Stimulated activated memory B cell treated with anti-CD40 and anti-IgM and Interleukin-4, amounts not matched to agents 10 μg/mL and 1 μg/mL and 100 μg/mL, for 72 hours (primary cell): ENCODE results near the gene LDLRAD4.
A peak's percentile ranks its signal among the peaks of the same experiment; 100 is the strongest.

Experiments used
- ATAC-seq: fragments of 150-1000 bp; cut with Tn5 transposase; 2 replicates; pipeline ENCODE4 v1.10.0; 2021
- H3K27ac Mint-ChIP-seq: one replicate; pipeline ENCODE4 v1.8.0; 2022; ENCODE audit warnings: mild to moderate bottlenecking, mixed read lengths
- H3K27me3 Mint-ChIP-seq: one replicate; pipeline ENCODE4 v1.8.0; 2022; ENCODE audit warnings: mixed read lengths
- H3K36me3 Mint-ChIP-seq: one replicate; pipeline ENCODE4 v1.8.0; 2022; ENCODE audit warnings: mixed read lengths
- H3K4me1 Mint-ChIP-seq: one replicate; pipeline ENCODE4 v1.8.0; 2022; ENCODE audit warnings: mixed read lengths
- H3K4me3 Mint-ChIP-seq: one replicate; pipeline ENCODE4 v1.8.0; 2022; ENCODE audit warnings: mild to moderate bottlenecking, moderate library complexity, mixed read lengths
- H3K9me3 Mint-ChIP-seq: one replicate; pipeline ENCODE4 v1.8.0; 2022; ENCODE audit warnings: mixed read lengths

LDLRAD4 gene

GRCh38 chr18:13232086-13232917 is 13.7 kb downstream of the LDLRAD4 start:
- no peak overlapping the region for H3K27ac Mint-ChIP-seq
- no peaks in the 10 kb centered on the region for H3K36me3 Mint-ChIP-seq

DNA sequence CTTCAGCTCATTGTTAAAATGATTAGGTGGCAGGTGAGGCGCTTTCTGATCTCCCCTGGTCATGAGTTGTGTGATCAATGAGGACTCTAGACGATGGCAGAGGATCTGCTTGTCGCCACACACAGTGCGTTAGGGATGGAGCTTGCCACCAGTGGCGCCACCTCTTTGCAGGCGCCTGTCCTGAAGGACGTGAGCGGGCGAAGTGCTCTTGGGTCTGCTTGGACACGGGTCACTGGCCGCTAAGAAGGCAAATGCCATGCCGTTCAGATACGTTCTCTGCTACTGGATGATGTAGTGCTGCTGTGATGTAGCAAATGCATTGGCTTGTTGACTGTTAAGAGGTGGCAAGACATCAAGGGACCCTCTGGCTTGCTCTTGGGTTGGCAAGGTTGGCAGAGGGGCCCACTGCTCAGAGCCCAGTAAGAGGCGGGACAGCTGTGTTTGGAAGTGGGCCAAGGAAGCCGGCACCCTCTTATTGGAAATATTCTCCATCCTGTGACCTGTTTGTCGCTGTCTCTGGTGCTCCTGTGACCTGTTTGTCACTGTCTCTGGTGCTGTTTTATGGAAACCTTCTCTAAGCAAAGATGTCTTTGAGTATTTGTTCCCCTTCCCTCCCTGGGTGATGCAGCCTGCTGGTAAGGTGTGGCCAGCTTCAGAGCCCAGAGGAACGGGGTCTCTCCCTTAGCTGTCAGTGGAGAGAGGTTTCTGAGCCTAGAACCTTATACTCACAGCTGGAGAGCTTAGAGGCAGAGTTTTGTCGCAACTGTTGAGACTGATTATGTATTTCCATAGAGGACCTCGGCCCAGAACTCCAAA is 14.6 kb downstream of the LDLRAD4 start:
- H3K27ac Mint-ChIP-seq = no peak overlapping the region
- peaks cover 11% of the 10 kb centered on the region for H3K27me3 Mint-ChIP-seq
- H3K4me1 Mint-ChIP-seq = no peaks in the 10 kb centered on the region
- ATAC-seq = no peak
- H3K9me3 Mint-ChIP-seq = no peaks in the 10 kb centered on the region
- H3K36me3 Mint-ChIP-seq = no peaks in the 10 kb centered on the region
- no peak overlapping the region for H3K4me3 Mint-ChIP-seq

More at GRCh38 chr18:13232086-13232917, 13.7 kb downstream of the LDLRAD4 start:
- Mint-ChIP-seq H3K27me3 (peaks cover 11% of the 10 kb centered on the region), H3K4me3 (no peak overlapping the region), H3K9me3 (no peaks in the 10 kb centered on the region), H3K4me1 (no peaks in the 10 kb centered on the region)
- ATAC-seq = no peak

DNA sequence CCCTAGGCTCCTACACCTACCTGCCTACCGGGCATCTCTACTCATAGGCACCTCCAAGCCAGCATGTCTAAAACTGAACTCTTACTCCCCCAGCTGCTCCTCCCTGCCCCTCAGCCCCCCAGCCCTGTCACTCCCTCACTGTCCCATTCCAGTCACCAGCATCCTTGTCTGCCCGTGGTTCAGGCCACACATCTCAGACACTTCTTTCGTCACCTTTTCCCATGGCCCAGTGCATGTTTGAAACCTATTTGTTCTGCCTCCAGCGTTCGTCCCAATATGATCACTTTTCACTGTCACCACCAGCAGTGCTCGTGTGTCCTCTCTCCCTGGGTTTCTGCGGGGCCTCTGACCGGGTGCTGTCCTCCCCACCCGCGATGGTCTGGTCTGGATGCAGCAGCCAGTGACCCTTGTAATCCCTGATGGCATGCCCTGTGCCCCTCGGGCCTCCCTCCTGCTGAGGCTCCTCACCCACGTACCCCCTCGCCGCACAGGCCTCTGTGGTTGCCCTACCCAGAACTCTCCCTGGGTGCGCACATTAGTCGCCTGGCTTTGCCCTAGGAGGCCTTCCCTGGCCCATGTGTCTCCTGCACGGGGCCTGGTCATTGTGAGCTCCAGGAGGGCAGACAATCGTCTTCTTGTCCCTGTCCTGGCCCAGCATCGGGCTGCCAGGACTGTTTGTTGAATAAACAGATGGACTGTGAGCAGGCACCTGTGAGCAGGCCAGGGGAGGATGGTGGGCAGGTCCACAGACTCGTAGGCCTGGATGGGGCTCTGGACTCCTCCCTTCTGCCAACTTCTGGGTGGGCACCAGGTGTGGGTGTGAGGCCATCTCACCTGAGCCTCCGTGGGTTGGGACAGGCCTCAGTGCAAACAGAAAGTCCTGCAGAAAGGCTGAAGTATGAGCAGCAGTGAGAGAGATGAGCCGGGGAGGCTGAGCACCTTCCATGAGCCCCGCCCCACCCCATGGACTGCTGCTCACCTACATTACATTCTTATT is 15.5 kb downstream of the LDLRAD4 start:
- peak; percentile 9 for ATAC-seq
- H3K27ac Mint-ChIP-seq = no peak overlapping the region
- H3K36me3 Mint-ChIP-seq = no peaks in the 10 kb centered on the region
- H3K4me1 Mint-ChIP-seq = no peaks in the 10 kb centered on the region
- H3K9me3 Mint-ChIP-seq = no peaks in the 10 kb centered on the region
- H3K27me3 Mint-ChIP-seq = peaks cover 11% of the 10 kb centered on the region
- no peak overlapping the region for H3K4me3 Mint-ChIP-seq

GRCh38 chr18:13235421-13235831 is 16.9 kb downstream of the LDLRAD4 start:
- no peak overlapping the region for H3K4me3 Mint-ChIP-seq
- H3K36me3 Mint-ChIP-seq = no peaks in the 10 kb centered on the region
- no peak overlapping the region for H3K27ac Mint-ChIP-seq
- no peaks in the 10 kb centered on the region for H3K4me1 Mint-ChIP-seq
- no peak for ATAC-seq
- H3K27me3 Mint-ChIP-seq = peaks cover 11% of the 10 kb centered on the region
- no peaks in the 10 kb centered on the region for H3K9me3 Mint-ChIP-seq

DNA sequence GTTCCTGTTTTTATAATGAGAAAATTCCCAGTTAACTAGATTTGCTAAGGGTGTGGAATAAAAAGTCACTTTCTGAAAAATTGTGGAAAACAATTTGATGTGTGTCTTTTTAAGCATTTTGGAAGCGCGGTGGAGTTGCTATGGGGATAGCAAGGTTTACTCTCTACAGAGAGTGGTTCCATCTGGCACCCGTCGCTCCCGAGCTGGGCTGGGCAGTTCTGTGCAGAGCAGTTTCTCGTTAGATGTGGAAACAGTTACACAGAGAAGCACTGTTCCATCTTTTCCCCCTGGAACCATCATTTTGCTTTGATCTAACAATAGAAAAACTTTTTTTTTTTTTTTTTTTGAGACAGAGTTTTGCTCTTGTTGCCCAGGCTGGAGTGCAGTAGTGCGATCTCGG is 17.4 kb downstream of the LDLRAD4 start:
- ATAC-seq = no peak
- no peaks in the 10 kb centered on the region for H3K36me3 Mint-ChIP-seq
- H3K4me3 Mint-ChIP-seq = no peak overlapping the region
- peaks cover 11% of the 10 kb centered on the region for H3K27me3 Mint-ChIP-seq
- H3K9me3 Mint-ChIP-seq = no peaks in the 10 kb centered on the region
- no peaks in the 10 kb centered on the region for H3K4me1 Mint-ChIP-seq
- H3K27ac Mint-ChIP-seq = no peak overlapping the region

DNA sequence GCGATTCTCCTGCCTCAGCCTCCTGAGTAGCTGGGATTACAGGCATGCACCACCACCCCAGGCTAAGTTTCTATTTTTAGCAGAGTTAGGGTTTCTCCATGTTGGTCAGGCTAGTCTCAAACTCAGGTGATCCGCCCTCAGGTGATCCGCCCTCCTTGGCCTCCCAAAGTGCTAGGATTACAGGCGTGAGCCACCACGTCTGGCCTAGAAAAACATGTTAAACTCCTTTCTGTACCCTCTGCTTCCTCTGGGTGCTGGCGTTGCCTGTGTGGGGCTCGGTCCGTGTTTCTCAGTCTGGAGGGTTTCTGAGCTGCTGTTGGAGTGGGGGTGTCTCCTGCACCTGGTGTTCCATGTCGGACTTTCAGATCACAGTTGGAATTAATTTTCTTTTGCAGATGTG is 17.9 kb downstream of the LDLRAD4 start:
- Mint-ChIP-seq H3K4me3 (no peak overlapping the region), H3K4me1 (no peaks in the 10 kb centered on the region), H3K27me3 (peaks cover 11% of the 10 kb centered on the region), H3K27ac (no peak overlapping the region), H3K9me3 (no peaks in the 10 kb centered on the region), H3K36me3 (no peaks in the 10 kb centered on the region)
- ATAC-seq = no peak

GRCh38 chr18:13237073-13237472 is 18.5 kb downstream of the LDLRAD4 start:
- ATAC-seq = no peak
- H3K36me3 Mint-ChIP-seq = no peaks in the 10 kb centered on the region
- H3K9me3 Mint-ChIP-seq = no peaks in the 10 kb centered on the region
- peaks cover 9% of the 10 kb centered on the region for H3K27me3 Mint-ChIP-seq
- no peak overlapping the region for H3K4me3 Mint-ChIP-seq
- no peaks in the 10 kb centered on the region for H3K4me1 Mint-ChIP-seq
- no peak overlapping the region for H3K27ac Mint-ChIP-seq

- no peaks in the 10 kb centered on the region for H3K4me1 Mint-ChIP-seq
- H3K27ac Mint-ChIP-seq = no peak overlapping the region
- H3K27me3 Mint-ChIP-seq = peaks cover 4% of the 10 kb centered on the region
- no peaks in the 10 kb centered on the region for H3K36me3 Mint-ChIP-seq
- no peak for ATAC-seq
- no peaks in the 10 kb centered on the region for H3K9me3 Mint-ChIP-seq
- H3K4me3 Mint-ChIP-seq = no peak overlapping the region
Measured at GRCh38 chr18:13237641-13238040, 19.1 kb downstream of the LDLRAD4 start.

- no peaks in the 10 kb centered on the region for H3K4me1 Mint-ChIP-seq
- no peaks in the 10 kb centered on the region for H3K27me3 Mint-ChIP-seq
Measured at GRCh38 chr18:13239171-13239956, 20.8 kb downstream of the LDLRAD4 start.

GRCh38 chr18:13240060-13240725 is 21.6 kb downstream of the LDLRAD4 start:
- Mint-ChIP-seq H3K9me3 (peaks cover 9% of the 10 kb centered on the region), H3K27ac (no peak overlapping the region), H3K36me3 (no peaks in the 10 kb centered on the region), H3K27me3 (no peaks in the 10 kb centered on the region), H3K4me3 (no peak overlapping the region), H3K4me1 (no peaks in the 10 kb centered on the region)
- no peak for ATAC-seq

More at GRCh38 chr18:13239171-13239956, 20.8 kb downstream of the LDLRAD4 start:
- H3K36me3 Mint-ChIP-seq = no peaks in the 10 kb centered on the region
- no peak overlapping the region for H3K4me3 Mint-ChIP-seq
- H3K27ac Mint-ChIP-seq = no peak overlapping the region
- H3K9me3 Mint-ChIP-seq = peaks cover 9% of the 10 kb centered on the region
- no peak for ATAC-seq

- Mint-ChIP-seq H3K27me3 (no peaks in the 10 kb centered on the region), H3K27ac (no peak overlapping the region), H3K36me3 (no peaks in the 10 kb centered on the region), H3K9me3 (peaks cover 9% of the 10 kb centered on the region), H3K4me1 (no peaks in the 10 kb centered on the region), H3K4me3 (no peak overlapping the region)
- ATAC-seq = no peak
Measured at GRCh38 chr18:13241083-13241892, 22.7 kb downstream of the LDLRAD4 start.

GRCh38 chr18:13241893-13242175 is 23.3 kb downstream of the LDLRAD4 start:
- ATAC-seq = no peak
- Mint-ChIP-seq H3K27ac (no peak overlapping the region), H3K9me3 (peaks cover 9% of the 10 kb centered on the region), H3K36me3 (no peaks in the 10 kb centered on the region), H3K4me1 (no peaks in the 10 kb centered on the region), H3K4me3 (no peak overlapping the region), H3K27me3 (no peaks in the 10 kb centered on the region)

DNA sequence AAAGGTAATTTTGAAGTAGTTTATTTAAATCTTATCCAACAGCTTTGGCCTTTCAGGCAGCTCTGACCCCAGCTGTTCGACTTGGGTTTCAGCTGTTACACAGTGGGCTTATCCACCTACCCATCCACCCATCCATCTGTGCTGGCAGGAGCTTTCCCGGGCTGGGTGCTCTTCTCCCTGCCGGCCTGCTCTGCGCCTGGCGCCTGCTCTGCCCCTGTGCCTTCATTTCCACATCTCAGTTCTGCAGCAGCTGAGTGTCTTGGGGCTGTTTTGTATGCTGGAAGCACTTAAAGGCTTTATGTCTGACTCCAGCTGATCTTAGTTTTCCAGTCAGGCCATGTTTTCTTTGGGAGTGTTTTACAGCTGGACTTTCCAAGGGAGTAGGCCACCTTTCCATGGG is 24.2 kb downstream of the LDLRAD4 start:
- no peak overlapping the region for H3K27ac Mint-ChIP-seq
- no peaks in the 10 kb centered on the region for H3K36me3 Mint-ChIP-seq

More for the DNA sequence above, 24.2 kb downstream of the LDLRAD4 start:
- H3K9me3 Mint-ChIP-seq = peaks cover 9% of the 10 kb centered on the region
- ATAC-seq = no peak
- no peaks in the 10 kb centered on the region for H3K4me1 Mint-ChIP-seq
- H3K4me3 Mint-ChIP-seq = no peak overlapping the region
- no peaks in the 10 kb centered on the region for H3K27me3 Mint-ChIP-seq
